IMR-90 (cell line): Measurements from ENCODE around the gene FIBCD1. TPM values are rescaled to one million over a fixed set of nuclear protein-coding genes. Genes with fewer than 3 reads are reported as not detected.

Experiments
- ATAC-seq: fragments of 200-7000 bp; cut with Tn5 transposase; 2 replicates; pipeline ENCODE4 v1.9.1; 2020; ENCODE audit warnings: low read depth, mild to moderate bottlenecking, moderate library complexity
- BruUV-seq: library from RNA; stranded (reverse); fragments of 400-500 nt; replicated peaks from 2 replicates; lab custom pipeline; 2021; lab: Mats Ljungman, UMichigan
- CTCF ChIA-PET: fragments of 300-600 bp; formaldehyde crosslinking; extraction: SDS; loops from one replicate; lab custom pipeline; 2021; ENCODE audit warnings: antibody characterized with exemption; lab: Yijun Ruan, JAX
- POLR2A ChIA-PET: fragments of 300-600 bp; sonication (Branson Sonifier 250); formaldehyde crosslinking; loops from one replicate; lab custom pipeline; 2022; ENCODE audit warnings: antibody characterized with exemption; ENCODE audit not compliant: unreplicated experiment; lab: Charles Lee
- DNase-seq: peaks from one replicate; pipeline ENCODE4 v3.0.0; 2013
- H2AFZ ChIP-seq: replicated peaks from 2 replicates; pipeline ENCODE3; 2013; ENCODE audit warnings: low read length, mild to moderate bottlenecking; ENCODE audit not compliant: poor library complexity
- H2AK5ac ChIP-seq: 2 replicates; pipeline ENCODE4 v1.6.1; 2013; ENCODE audit warnings: low read depth, low read length, inconsistent platforms
- H2AK9ac ChIP-seq: replicated peaks from 2 replicates; pipeline ENCODE3; 2013; ENCODE audit warnings: mild to moderate bottlenecking, low read depth, low read length, moderate library complexity; ENCODE audit not compliant: poor library complexity
- H2BK120ac ChIP-seq: 2 replicates; pipeline ENCODE4 v1.6.1; 2013; ENCODE audit warnings: low read depth, low read length, inconsistent platforms
- H2BK15ac ChIP-seq: 3 replicates; pipeline ENCODE4 v1.6.1; 2013; ENCODE audit warnings: low read depth, low read length, inconsistent platforms
- H2BK20ac ChIP-seq: 2 replicates; pipeline ENCODE4 v1.6.1; 2013; ENCODE audit warnings: low read depth, mild to moderate bottlenecking, inconsistent platforms, low read length, moderate library complexity
- H2BK5ac ChIP-seq: 2 replicates; pipeline ENCODE4 v1.6.1; 2013; ENCODE audit warnings: mild to moderate bottlenecking, low read depth, low read length, inconsistent platforms; ENCODE audit not compliant: poor library complexity, severe bottlenecking
- H3K14ac ChIP-seq: replicated peaks from 2 replicates; pipeline ENCODE4 v1.6.1; 2013; ENCODE audit warnings: low read depth, low read length, inconsistent platforms
- H3K18ac ChIP-seq: 2 replicates; pipeline ENCODE4 v1.6.1; 2013; ENCODE audit warnings: low read depth, low read length, control low read depth
- H3K23ac ChIP-seq: 2 replicates; pipeline ENCODE4 v1.6.1; 2013; ENCODE audit warnings: low read depth, low read length, inconsistent platforms
- H3K27ac ChIP-seq: 2 replicates; pipeline ENCODE4 v1.5.1; 2013; ENCODE audit warnings: mild to moderate bottlenecking, control low read depth, low read length; ENCODE audit not compliant: insufficient read depth
- H3K27me3 ChIP-seq: 2 replicates; pipeline ENCODE4 v1.6.1; 2013; ENCODE audit warnings: low read length; ENCODE audit not compliant: control insufficient read depth, insufficient read depth
- H3K36me3 ChIP-seq: 2 replicates; pipeline ENCODE4 v1.6.1; 2013; ENCODE audit warnings: low read length, mixed read lengths; ENCODE audit not compliant: control insufficient read depth, insufficient read depth
- H3K4ac ChIP-seq: 2 replicates; pipeline ENCODE4 v1.6.1; 2013; ENCODE audit warnings: low read depth, low read length, inconsistent platforms
- H3K4me1 ChIP-seq: 2 replicates; pipeline ENCODE4 v1.6.1; 2013; ENCODE audit warnings: low read length, mixed read lengths; ENCODE audit not compliant: control insufficient read depth, insufficient read depth
- H3K4me2 ChIP-seq: 2 replicates; pipeline ENCODE4 v1.6.1; 2013; ENCODE audit warnings: low read depth, mild to moderate bottlenecking, control low read depth, low read length, moderate library complexity
- H3K4me3 ChIP-seq: 2 replicates; pipeline ENCODE4 v1.5.1; 2013; ENCODE audit warnings: low read depth, mild to moderate bottlenecking, control low read depth, low read length, moderate library complexity; ENCODE audit not compliant: insufficient read depth
- H3K56ac ChIP-seq: 2 replicates; pipeline ENCODE4 v1.6.1; 2013; ENCODE audit warnings: low read length, inconsistent platforms; ENCODE audit not compliant: insufficient read depth; ENCODE audit errors: extremely low read depth
- H3K79me1 ChIP-seq, 2 experiments: 2 replicates each; pipeline ENCODE4 v1.6.1; 2013; ENCODE audit warnings: low read length in 2 of 2, inconsistent platforms in 1 of 2, low read depth in 1 of 2
- H3K9ac ChIP-seq: 2 replicates; pipeline ENCODE4 v1.6.1; 2013; ENCODE audit warnings: low read depth, low read length, control low read depth
- H3K9me1 ChIP-seq: 2 replicates; pipeline ENCODE4 v1.6.1; 2013; ENCODE audit warnings: low read length, inconsistent platforms; ENCODE audit not compliant: insufficient read depth
- H3K9me3 ChIP-seq: 2 replicates; pipeline ENCODE4 v1.6.1; 2013; ENCODE audit warnings: low read length; ENCODE audit not compliant: control insufficient read depth, insufficient read depth
- H4K20me1 ChIP-seq: 2 replicates; pipeline ENCODE4 v1.6.1; 2013; ENCODE audit warnings: low read length, inconsistent platforms; ENCODE audit not compliant: insufficient read depth
- H4K5ac ChIP-seq: 2 replicates; pipeline ENCODE4 v1.6.1; 2013; ENCODE audit warnings: mild to moderate bottlenecking, low read depth, low read length, control low read depth
- H4K8ac ChIP-seq, 2 experiments: 2 replicates each; pipeline ENCODE4 v1.6.1; 2013; ENCODE audit warnings: low read depth in 2 of 2, low read length in 2 of 2, control low read depth in 1 of 2, inconsistent platforms in 1 of 2
- H4K91ac ChIP-seq: 2 replicates; pipeline ENCODE4 v1.6.1; 2013; ENCODE audit warnings: low read depth, low read length, inconsistent platforms; ENCODE audit not compliant: insufficient read depth
- BHLHE40 ChIP-seq: fragments of 150-350 bp; IDR thresholded peaks from 2 replicates; pipeline ENCODE4 v1.6.1; 2016; ENCODE audit warnings: mild to moderate bottlenecking, low read depth, low read length
- CHD1 ChIP-seq: IDR thresholded peaks from 2 replicates; pipeline ENCODE4 v1.6.1; 2012; ENCODE audit warnings: low read depth, low read length, improper control_type of control experiment
- FOS ChIP-seq: fragments of 150-350 bp; IDR thresholded peaks from 2 replicates; pipeline ENCODE4 v1.6.1; 2016; ENCODE audit warnings: low read depth, low read length
- MXI1 ChIP-seq: IDR thresholded peaks from 2 replicates; pipeline ENCODE4 v1.6.1; 2012; ENCODE audit warnings: low read depth, mild to moderate bottlenecking, low read length, moderate library complexity, borderline replicate concordance
- POLR2A ChIP-seq: IDR thresholded peaks from 2 replicates; pipeline ENCODE4 v1.6.1; 2012; ENCODE audit warnings: mild to moderate bottlenecking, low read depth, low read length
- RAD21 ChIP-seq: IDR thresholded peaks from 2 replicates; pipeline ENCODE4 v1.6.1; 2012; ENCODE audit warnings: low read length, improper control_type of control experiment
- RCOR1 ChIP-seq: IDR thresholded peaks from 2 replicates; pipeline ENCODE4 v1.6.1; 2012; ENCODE audit warnings: mild to moderate bottlenecking, low read length, improper control_type of control experiment; ENCODE audit not compliant: insufficient replicate concordance
- RFX5 ChIP-seq: IDR thresholded peaks from 2 replicates; pipeline ENCODE4 v1.8.0; 2012; ENCODE audit warnings: low read depth, mild to moderate bottlenecking, low read length, moderate library complexity
- SMC3 ChIP-seq: fragments of 150-350 bp; IDR thresholded peaks from 2 replicates; pipeline ENCODE4 v1.6.1; 2016; ENCODE audit warnings: low read depth, mild to moderate bottlenecking, antibody characterized with exemption, low read length, moderate library complexity
- USF2 ChIP-seq: fragments of 150-350 bp; IDR thresholded peaks from 2 replicates; pipeline ENCODE4 v1.6.1; 2017; ENCODE audit warnings: mild to moderate bottlenecking, antibody characterized with exemption, low read length, low read depth
- WGBS, 2 experiments: methylation state at CpG; one replicate each; pipeline versions ENCODE4 v1.1.5 to v1.1.7; 2013; ENCODE audit warnings: missing lambda C conversion rate in 2 of 2; ENCODE audit not compliant: insufficient read length in 1 of 2; ENCODE audit errors: extremely low coverage in 2 of 2; 5-methylcytosine and 5-hydroxymethylcytosine counted together
- dilution Hi-C: fragments of 300-500 bp; cut with HindIII; formaldehyde crosslinking; loops from one replicate; pipeline ENCODE4 v1.14.3; 2018; ENCODE audit warnings: low sequenced_read_pairs; ENCODE audit not compliant: unreplicated experiment
- in situ Hi-C: fragments of 300-500 bp; cut with MboI; formaldehyde crosslinking; loops from 3 replicates; pipeline ENCODE4 v1.14.3; 2019; ENCODE audit warnings: low sequenced_read_pairs, inconsistent platforms, mixed read lengths
- intact Hi-C: fragments of 100-400 bp; cut with micrococcal nuclease; formaldehyde crosslinking; loops from 2 replicates; pipeline ENCODE4 v1.10.0; 2022
- polyA plus RNA-seq, 3 experiments: library from polyadenylated mRNA; depleted of rRNA; stranded (reverse); fragments of >200 nt; gene quantifications; 2 replicates each; pipeline ENCODE4 v1.2.3, GENCODE V29; 2012; ENCODE audit warnings: low replicate concordance in 1 of 3
- total RNA-seq: library from RNA; depleted of rRNA; stranded (reverse); fragments of >200 nt; gene quantifications from 2 replicates; pipeline ENCODE4 v1.2.3, GENCODE V29; 2012
- TF ChIP-seq, protein P1 (sequence below): fragments of 150-350 bp; IDR thresholded peaks from 2 replicates; pipeline ENCODE4 v1.6.1; 2016; ENCODE audit warnings: low read depth, mild to moderate bottlenecking, low read length, moderate library complexity, borderline replicate concordance

Gene FIBCD1
- total and polyA plus RNA-seq, 2 of the 4 experiments (the other 2 are of a cell fraction) = 1.1 to 10.1 TPM

DNA sequence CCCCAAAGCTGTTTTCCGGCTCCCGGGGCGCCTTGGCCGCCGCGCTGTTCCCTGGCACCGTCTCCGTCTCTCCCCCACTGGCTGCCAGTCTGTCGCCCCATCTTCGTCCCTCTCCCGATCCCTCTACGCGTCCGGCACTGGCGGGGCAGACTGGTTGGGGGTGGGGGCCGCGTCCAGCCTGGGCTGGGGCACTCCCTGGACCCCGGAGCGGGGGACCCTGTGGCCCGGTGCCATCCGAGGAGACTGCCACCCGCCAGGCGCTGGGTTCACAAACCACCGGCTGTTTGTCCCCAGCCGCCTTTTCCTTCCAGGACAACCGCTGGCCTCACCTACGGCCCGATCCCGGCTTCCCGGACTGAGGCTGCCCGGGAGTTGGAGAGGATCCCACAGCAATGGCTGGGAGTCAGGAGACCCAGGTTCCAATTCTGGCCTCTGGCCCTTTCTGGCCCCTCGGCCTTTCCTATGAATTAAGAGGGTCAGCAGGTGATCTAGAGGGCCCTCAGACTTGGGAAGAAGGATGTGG, 1.0 kb upstream of the FIBCD1 start:
- in situ Hi-C loops (no loop called here), dilution Hi-C loops (no loop called here), intact Hi-C loops (loop anchor here (2.0 kb wide), 1 partner anchor 69 kb away; no protein-coding TSS in a partner anchor)
- CTCF ChIA-PET = no interaction called here
- no peak overlapping the region for H3K4me3 ChIP-seq
- no peak overlapping the region for H3K27ac ChIP-seq
- H3K4me1 ChIP-seq = peaks cover 16% of the 10 kb centered on the region
- no peaks in the 10 kb centered on the region for H3K9me3 ChIP-seq
- WGBS, 2 experiments = 17% methylated on average over 9 of the region's 32 CpGs; no CpG with 5 or more reads in 1 of the 2 experiments
- no peak overlapping the region for H2AK9ac ChIP-seq
- H3K23ac ChIP-seq = no peak overlapping the region
- no peak overlapping the region for H2BK15ac ChIP-seq
- no peak for ATAC-seq
- H3K56ac ChIP-seq = no peak overlapping the region
- no TSS peak for BruUV-seq
- no peaks in the 10 kb centered on the region for H3K36me3 ChIP-seq
- TF ChIP-seq SMC3 = no peak
- TF ChIP-seq RCOR1 = no peak
- no peak for TF ChIP-seq POLR2A
- TF ChIP-seq BHLHE40 = no peak
- TF ChIP-seq FOS = no peak
- TF ChIP-seq MXI1 = no peak
- no peak for TF ChIP-seq RAD21
- TF ChIP-seq, protein P1, sequence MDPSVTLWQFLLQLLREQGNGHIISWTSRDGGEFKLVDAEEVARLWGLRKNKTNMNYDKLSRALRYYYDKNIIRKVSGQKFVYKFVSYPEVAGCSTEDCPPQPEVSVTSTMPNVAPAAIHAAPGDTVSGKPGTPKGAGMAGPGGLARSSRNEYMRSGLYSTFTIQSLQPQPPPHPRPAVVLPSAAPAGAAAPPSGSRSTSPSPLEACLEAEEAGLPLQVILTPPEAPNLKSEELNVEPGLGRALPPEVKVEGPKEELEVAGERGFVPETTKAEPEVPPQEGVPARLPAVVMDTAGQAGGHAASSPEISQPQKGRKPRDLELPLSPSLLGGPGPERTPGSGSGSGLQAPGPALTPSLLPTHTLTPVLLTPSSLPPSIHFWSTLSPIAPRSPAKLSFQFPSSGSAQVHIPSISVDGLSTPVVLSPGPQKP = no peak
- TF ChIP-seq CHD1 = no peak
- TF ChIP-seq RFX5 = no peak
- no peak for TF ChIP-seq USF2
- no peak for DNase-seq
- H2BK20ac ChIP-seq = no peak overlapping the region
- no peak overlapping the region for H4K8ac ChIP-seq
- H3K18ac ChIP-seq = no peak overlapping the region
- no peak overlapping the region for H2AFZ ChIP-seq
- H3K4me2 ChIP-seq = no peak overlapping the region
- POLR2A ChIA-PET = no interaction called here
- no peak overlapping the region for H3K14ac ChIP-seq
- H4K20me1 ChIP-seq = peaks cover 6% of the 10 kb centered on the region; the same call in 1 of the 2 replicates
- no peak overlapping the region for H2BK120ac ChIP-seq
- peaks cover 39% of the 10 kb centered on the region for H3K27me3 ChIP-seq
- no peak overlapping the region for H3K9ac ChIP-seq
- no peak overlapping the region for H3K4ac ChIP-seq
- peaks cover 7% of the 10 kb centered on the region; the same call in 1 of the 2 replicates for H3K9me1 ChIP-seq
- no peak overlapping the region for H4K5ac ChIP-seq
- H2BK5ac ChIP-seq = no peak overlapping the region
- H3K79me1 ChIP-seq = 0 out of 4 replicates have a peak, but pooled peaks cover 0 to 3% of the 10 kb centered on the region in 2 experiments
- H4K91ac ChIP-seq = no peak overlapping the region
- no peak overlapping the region for H2AK5ac ChIP-seq
